ENCODE results near the gene ADCY3. TPM values are rescaled to one million over a fixed set of nuclear protein-coding genes. Genes with fewer than 3 reads are reported as not detected.
A peak's percentile ranks its signal among the peaks of the same experiment; 100 is the strongest.

Gene ADCY3
- total RNA-seq, 1 experiment from 2014 or later: 6.7 TPM

DNA sequence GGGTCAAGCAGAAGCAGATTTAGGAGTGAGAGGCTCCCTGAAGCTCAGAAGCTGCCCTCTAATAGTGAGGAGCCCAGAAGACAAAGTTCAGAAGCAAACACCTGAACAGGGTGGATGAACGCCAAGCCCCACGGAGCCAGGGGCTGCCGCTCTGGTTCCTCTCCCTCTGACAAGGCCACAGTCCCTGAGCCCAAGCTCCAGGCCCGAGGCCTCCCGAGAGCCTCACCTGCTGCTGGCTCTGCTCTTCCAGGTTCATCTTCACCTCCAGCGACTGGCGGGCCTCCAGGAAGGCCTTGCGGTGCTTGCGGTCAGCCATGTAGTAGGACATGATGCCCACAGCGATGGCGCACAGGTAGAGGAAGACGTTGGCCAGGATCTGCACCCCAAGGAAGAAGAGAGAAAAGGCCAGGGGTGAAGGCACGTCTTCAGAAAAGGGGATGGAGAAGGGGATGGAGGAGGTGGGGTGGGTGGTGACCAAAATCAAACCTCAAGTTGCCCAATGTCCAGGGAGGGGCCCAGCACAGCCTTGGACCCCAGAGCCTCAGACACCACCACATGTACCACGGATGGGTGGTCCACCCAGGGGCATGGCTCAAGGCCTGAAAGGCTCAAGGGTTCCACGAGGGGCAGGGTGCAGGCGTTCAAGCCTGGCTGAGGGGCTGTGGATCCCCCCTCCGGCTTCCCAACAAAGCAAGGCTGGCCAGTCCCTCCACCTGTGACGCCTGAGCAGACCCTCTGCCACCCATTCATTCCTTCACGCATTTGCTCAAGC lies 47.5 kb downstream of the ADCY3 start:
- Histone ChIP-seq H3K27me3 (no peaks in the 10 kb centered on the region), H3K4me3 (no peak overlapping the region), H3K9me3 (no peaks in the 10 kb centered on the region), H3K36me3 (peaks cover 4% of the 10 kb centered on the region; the same call in 1 of the 2 replicates)
- DNase-seq: no peak

DNA sequence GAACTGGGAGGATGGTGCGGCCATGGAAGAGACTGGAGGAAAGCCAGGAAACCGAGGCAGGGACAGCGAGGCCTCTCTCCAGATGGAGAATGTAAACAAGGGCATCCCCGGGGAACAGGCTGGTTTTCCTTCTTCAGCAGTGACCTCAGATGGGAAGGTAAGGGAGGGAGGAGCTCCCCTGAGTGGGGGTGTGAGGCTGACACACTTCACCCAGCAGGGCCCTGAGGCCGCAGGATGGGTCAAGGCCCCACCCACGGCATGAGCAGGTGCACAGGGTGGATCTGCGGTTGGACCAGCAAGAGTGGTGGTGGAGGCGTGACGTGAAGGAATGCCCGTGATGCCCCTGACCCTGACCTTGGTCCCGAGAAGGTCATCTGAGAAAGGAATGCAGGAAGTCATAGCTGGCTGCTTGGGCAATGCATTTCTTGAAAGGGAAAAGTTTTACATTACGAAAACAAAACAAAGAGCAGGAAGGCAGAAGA lies 48.1 kb downstream of the ADCY3 start:
- Histone ChIP-seq H3K4me3 (no peak overlapping the region), H3K27me3 (no peaks in the 10 kb centered on the region), H3K36me3 (peaks cover 4% of the 10 kb centered on the region; the same call in 1 of the 2 replicates), H3K9me3 (no peaks in the 10 kb centered on the region)
- DNase-seq: no peak

GRCh38 chr2:24870891-24871705 lies 48.9 kb downstream of the ADCY3 start:
- no peak overlapping the region for H3K4me3 ChIP-seq
- DNase-seq: no peak
- H3K36me3 ChIP-seq: peaks cover 4% of the 10 kb centered on the region; the same call in 1 of the 2 replicates
- H3K9me3 ChIP-seq: no peaks in the 10 kb centered on the region
- H3K27me3 ChIP-seq: no peaks in the 10 kb centered on the region

DNA sequence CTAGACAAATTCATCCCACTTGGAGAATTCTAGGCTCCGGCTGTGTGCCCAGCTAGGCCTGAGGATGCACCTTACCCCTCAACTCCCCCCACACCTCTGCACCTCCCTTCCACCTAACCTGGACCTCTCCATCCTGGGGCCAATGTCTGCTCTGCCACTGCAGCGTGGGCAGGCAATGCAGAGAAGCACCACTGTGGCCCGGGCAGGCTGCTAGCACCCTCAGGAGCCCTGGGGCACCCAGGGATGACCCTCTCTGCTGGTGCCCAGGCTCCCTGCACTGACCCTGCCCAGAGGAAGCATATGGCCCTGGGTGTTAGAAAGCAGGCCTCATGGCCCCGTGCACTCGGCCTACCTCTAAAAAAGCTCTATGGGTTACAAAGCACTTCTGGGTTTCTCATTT lies 49.6 kb downstream of the ADCY3 start:
- no peak overlapping the region for H3K4me3 ChIP-seq
- no peak for DNase-seq
- no peaks in the 10 kb centered on the region for H3K27me3 ChIP-seq
- no peaks in the 10 kb centered on the region for H3K9me3 ChIP-seq
- H3K36me3 ChIP-seq: peaks cover 4% of the 10 kb centered on the region; the same call in 1 of the 2 replicates

DNA sequence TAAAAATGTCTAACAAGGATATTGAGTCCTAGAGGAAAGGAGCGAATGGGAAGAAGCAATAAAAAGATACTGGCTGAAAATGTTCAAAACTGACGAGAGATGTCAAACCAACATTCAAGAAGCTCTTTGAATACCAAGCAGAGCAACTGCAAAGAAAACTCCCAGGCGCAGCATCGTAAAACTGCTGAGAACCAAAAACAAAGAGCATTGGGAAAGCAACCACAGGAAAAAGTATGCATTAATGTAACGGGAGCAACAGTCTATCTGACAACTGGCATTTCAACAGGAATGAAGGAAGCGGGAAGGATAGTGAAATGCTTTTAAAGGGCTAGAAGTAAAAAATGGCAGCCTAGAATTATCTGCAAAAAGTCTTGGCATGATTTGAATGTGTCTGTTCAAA lies 53.1 kb downstream of the ADCY3 start:
- no peaks in the 10 kb centered on the region for H3K27me3 ChIP-seq
- H3K4me3 ChIP-seq: no peak overlapping the region
- H3K36me3 ChIP-seq: peaks cover 4% of the 10 kb centered on the region; the same call in 1 of the 2 replicates
- no peaks in the 10 kb centered on the region for H3K9me3 ChIP-seq
- DNase-seq: no peak

DNA sequence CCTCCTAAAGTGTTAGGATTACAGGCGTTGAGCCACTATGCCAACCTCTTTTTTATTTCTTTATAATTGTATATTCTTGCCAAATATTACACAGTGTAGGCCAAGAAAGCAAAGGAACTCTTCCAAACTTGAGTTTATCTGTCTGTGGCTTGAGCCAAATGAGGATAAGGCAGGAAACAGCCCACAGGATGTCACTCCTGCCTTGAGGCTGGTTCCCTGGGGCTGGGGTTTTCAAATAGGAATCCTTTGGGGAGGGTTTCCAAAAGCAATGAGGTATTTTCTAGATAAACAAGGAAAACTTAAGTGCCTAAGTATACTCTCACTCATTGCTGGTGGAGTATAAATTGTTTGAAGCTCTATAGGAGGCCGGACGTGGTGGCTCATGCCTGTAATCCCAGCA lies 56.4 kb downstream of the ADCY3 start:
- H3K4me3 ChIP-seq: no peak overlapping the region
- DNase-seq: peak; percentile 81
- no peaks in the 10 kb centered on the region for H3K27me3 ChIP-seq
- H3K9me3 ChIP-seq: no peaks in the 10 kb centered on the region
- peaks cover 4% of the 10 kb centered on the region; the same call in 1 of the 2 replicates for H3K36me3 ChIP-seq

GRCh38 chr2:24861500-24861899 lies 58.5 kb downstream of the ADCY3 start:
- DNase-seq: no peak
- no peaks in the 10 kb centered on the region for H3K36me3 ChIP-seq
- no peak overlapping the region for H3K4me3 ChIP-seq
- H3K27me3 ChIP-seq: no peaks in the 10 kb centered on the region
- H3K9me3 ChIP-seq: no peaks in the 10 kb centered on the region

DNA sequence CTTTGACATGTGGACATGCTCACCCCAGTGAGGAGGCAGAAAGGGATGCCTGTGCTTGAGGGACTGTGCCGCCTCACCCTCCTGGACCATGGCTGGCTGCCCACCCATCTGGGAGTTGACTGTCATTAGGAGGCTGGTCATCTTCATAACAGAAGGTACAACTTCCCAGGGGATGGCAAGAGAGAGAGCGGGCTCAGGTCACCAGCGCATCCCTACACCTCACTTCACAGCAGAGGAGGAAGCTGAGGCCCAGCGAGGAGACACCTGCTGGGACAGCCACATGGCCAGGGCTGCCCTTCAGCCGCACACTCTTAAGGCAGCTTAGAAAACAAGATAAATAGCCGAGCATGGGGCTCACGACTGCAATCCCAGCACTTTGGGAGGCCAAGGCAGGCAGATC lies 59.4 kb downstream of the ADCY3 start:
- no peaks in the 10 kb centered on the region for H3K9me3 ChIP-seq
- no peaks in the 10 kb centered on the region for H3K36me3 ChIP-seq
- H3K4me3 ChIP-seq: no peak overlapping the region
- H3K27me3 ChIP-seq: no peaks in the 10 kb centered on the region
- DNase-seq: no peak

- DNase-seq: no peak
- Histone ChIP-seq H3K27me3 (no peaks in the 10 kb centered on the region), H3K36me3 (no peaks in the 10 kb centered on the region), H3K9me3 (no peaks in the 10 kb centered on the region), H3K4me3 (no peak overlapping the region)
Observed at GRCh38 chr2:24859968-24860600, 60.0 kb downstream of the ADCY3 start.

DNA sequence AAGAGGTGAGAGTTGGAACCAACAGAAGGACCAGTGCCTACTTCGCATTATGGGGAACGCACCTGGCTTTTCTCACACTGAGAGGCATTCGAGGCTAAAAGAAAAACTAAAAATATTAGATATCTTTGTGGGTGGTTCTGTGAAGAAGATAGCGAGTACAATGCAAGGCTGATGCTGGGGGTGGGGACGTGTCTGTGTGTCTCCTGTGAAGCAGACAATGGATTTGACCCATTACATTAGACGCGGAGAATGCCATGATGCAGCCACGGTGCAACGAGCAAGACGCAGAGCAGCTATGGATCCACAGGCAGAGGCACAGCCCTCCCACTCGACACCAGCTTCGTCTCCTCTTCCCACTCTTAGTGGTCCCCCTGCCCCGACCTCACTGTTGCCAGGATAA lies 61.0 kb downstream of the ADCY3 start:
- no peaks in the 10 kb centered on the region for H3K27me3 ChIP-seq

GRCh38 chr2:24857746-24858145 lies 62.3 kb downstream of the ADCY3 start:
- no peak overlapping the region for H3K4me3 ChIP-seq
- H3K27me3 ChIP-seq: no peaks in the 10 kb centered on the region
- DNase-seq: no peak
- no peaks in the 10 kb centered on the region for H3K36me3 ChIP-seq
- H3K9me3 ChIP-seq: no peaks in the 10 kb centered on the region

More for the DNA sequence above, 61.0 kb downstream of the ADCY3 start:
- no peak for DNase-seq
- H3K4me3 ChIP-seq: no peak overlapping the region
- H3K36me3 ChIP-seq: no peaks in the 10 kb centered on the region
- H3K9me3 ChIP-seq: no peaks in the 10 kb centered on the region

GRCh38 chr2:24856791-24857211 lies 63.2 kb downstream of the ADCY3 start:
- Histone ChIP-seq H3K27me3 (no peaks in the 10 kb centered on the region), H3K9me3 (no peaks in the 10 kb centered on the region)
- DNase-seq: no peak

GRCh38 chr2:24855726-24856125 lies 64.3 kb downstream of the ADCY3 start:
- Histone ChIP-seq H3K27me3 (no peaks in the 10 kb centered on the region), H3K9me3 (no peaks in the 10 kb centered on the region), H3K36me3 (no peaks in the 10 kb centered on the region), H3K4me3 (no peak overlapping the region)
- no peak for DNase-seq

More at GRCh38 chr2:24856791-24857211, 63.2 kb downstream of the ADCY3 start:
- Histone ChIP-seq H3K4me3 (no peak overlapping the region), H3K36me3 (no peaks in the 10 kb centered on the region)

GRCh38 chr2:24855022-24855622 lies 64.9 kb downstream of the ADCY3 start:
- DNase-seq: no peak
- Histone ChIP-seq H3K4me3 (no peak overlapping the region), H3K9me3 (no peaks in the 10 kb centered on the region), H3K27me3 (no peaks in the 10 kb centered on the region), H3K36me3 (no peaks in the 10 kb centered on the region)

DNA sequence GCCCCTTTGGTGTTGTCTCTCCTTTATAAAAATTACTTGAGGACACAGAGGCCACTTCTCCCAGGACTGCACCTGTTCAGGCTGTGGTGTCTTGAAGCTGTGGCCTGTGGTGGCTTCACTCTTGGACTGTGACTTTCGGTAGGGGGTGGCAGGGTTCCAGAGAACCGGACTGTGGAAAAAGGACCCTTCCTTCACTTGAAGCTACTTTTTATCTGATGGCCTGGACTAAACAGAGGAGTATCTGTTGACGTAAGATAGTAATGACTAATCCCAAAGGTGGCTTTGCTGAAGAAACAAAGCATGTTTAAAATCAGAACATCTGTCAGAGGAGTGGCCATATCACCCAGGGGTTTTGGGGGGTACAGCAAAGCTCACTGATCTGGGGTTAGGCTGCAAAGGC lies 66.0 kb downstream of the ADCY3 start:
- no peak for DNase-seq
- H3K4me3 ChIP-seq: no peak overlapping the region
- no peaks in the 10 kb centered on the region for H3K9me3 ChIP-seq

DNA sequence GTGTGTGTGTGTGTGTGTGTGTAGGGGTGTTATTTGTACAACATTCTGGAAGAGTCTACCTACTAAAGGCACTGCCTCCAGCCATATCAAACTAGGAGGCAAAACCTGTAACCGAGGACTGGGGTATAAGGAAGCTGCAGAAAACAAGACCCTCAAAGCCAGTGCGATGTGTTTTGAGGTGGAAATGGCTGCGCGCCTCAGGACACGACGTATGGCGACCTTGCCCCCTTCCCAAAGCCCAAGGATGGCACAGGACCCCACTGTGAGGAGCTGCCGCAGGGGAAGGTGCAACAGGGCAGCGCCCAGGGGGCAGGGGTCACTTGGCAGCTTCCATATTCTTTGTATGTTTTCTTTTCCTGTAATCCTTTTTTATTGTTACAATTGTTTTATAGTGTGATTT lies 67.0 kb downstream of the ADCY3 start:
- DNase-seq: no peak
- H3K4me3 ChIP-seq: no peak overlapping the region
- no peaks in the 10 kb centered on the region for H3K9me3 ChIP-seq
- H3K27me3 ChIP-seq: no peaks in the 10 kb centered on the region
- no peaks in the 10 kb centered on the region for H3K36me3 ChIP-seq

More for the DNA sequence above, 66.0 kb downstream of the ADCY3 start:
- H3K27me3 ChIP-seq: no peaks in the 10 kb centered on the region
- H3K36me3 ChIP-seq: no peaks in the 10 kb centered on the region

All from MG63 (cell line).